Measurements from ENCODE around the gene MOG. TPM values are rescaled to one million over a fixed set of nuclear protein-coding genes. Genes with fewer than 3 reads are reported as not detected.
"Not testable (repeated sequence)": the region's sequence is repeated elsewhere in the genome, so short reads cannot be mapped to it uniquely, and the experiment has no call there.

Gene MOG
- total RNA-seq, 1 experiment from 2014 or later = not detected

DNA sequence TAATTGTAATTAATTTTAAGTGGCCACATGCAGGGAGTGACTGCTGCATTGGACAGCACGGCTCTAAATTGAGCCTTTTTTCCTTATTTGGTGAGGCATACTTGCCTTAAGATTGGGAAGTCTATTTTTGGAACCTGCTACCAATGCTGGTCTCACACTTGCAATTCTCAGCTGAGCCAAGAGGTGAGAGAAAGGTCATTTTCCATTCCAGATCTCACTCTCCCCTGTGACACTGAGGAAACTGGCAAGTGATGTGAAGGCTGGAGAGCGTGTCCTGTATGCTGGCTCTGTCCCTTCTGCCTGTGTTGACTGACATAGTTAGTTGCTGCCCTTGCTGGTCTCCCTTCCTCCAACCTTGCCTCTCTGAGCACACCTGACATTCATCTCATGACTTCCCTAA is 735 bp upstream of the MOG start:
- Mint-ChIP-seq H3K27me3 (ENCODE audit: unreplicated experiment) (no peaks in the 10 kb centered on the region), H3K36me3 (ENCODE audit: insufficient read depth, unreplicated experiment) (no peaks in the 10 kb centered on the region), H3K4me1 (ENCODE audit: low read depth, unreplicated experiment) (no peaks in the 10 kb centered on the region), H3K9me3 (ENCODE audit: low read depth, unreplicated experiment) (no peaks in the 10 kb centered on the region), H3K27ac (ENCODE audit: unreplicated experiment) (no peak overlapping the region), H3K4me3 (ENCODE audit: low read depth, unreplicated experiment) (no peak overlapping the region)
- DNase-seq = no peak
- intact Hi-C loops (cut with micrococcal nuclease; ENCODE audit: unreplicated experiment) = no loop called here
- TF ChIP-seq, protein P1, sequence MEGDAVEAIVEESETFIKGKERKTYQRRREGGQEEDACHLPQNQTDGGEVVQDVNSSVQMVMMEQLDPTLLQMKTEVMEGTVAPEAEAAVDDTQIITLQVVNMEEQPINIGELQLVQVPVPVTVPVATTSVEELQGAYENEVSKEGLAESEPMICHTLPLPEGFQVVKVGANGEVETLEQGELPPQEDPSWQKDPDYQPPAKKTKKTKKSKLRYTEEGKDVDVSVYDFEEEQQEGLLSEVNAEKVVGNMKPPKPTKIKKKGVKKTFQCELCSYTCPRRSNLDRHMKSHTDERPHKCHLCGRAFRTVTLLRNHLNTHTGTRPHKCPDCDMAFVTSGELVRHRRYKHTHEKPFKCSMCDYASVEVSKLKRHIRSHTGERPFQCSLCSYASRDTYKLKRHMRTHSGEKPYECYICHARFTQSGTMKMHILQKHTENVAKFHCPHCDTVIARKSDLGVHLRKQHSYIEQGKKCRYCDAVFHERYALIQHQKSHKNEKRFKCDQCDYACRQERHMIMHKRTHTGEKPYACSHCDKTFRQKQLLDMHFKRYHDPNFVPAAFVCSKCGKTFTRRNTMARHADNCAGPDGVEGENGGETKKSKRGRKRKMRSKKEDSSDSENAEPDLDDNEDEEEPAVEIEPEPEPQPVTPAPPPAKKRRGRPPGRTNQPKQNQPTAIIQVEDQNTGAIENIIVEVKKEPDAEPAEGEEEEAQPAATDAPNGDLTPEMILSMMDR (IDR thresholded peaks at IDR 0.05; ENCODE audit: unreplicated experiment) = no peak
- CTCF ChIA-PET = interaction anchor here (0.6 kb wide), 1 partner anchor 19 kb away, joined by 8 read pairs; no protein-coding TSS in a partner anchor
- no TSS peak for BruUV-seq (replicated peaks)

DNA sequence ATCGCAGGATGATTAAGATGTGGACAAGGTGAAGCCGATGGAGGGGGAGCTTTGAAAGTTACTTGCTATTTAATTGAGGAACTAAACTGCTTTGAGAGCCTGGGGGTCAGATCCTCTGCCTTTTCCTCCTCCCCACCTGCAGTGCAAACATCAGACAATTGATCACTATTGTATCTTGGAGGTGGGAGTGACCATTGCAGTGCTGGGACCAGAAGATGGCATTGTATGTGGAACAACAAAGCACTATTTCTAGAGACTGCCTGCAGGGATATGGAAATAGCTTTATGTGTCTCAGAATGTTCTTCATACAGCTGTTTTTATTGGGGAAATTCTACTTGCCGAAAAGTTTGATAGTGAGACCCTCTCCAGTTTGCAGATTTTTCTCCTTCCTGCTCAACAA is 4.2 kb downstream of the MOG start:
- no TSS peak for BruUV-seq (replicated peaks)
- DNase-seq = no peak
- Mint-ChIP-seq H3K27me3 (ENCODE audit: unreplicated experiment) (peaks cover 1% of the 10 kb centered on the region), H3K27ac (ENCODE audit: unreplicated experiment) (no peak overlapping the region), H3K9me3 (ENCODE audit: low read depth, unreplicated experiment) (no peaks in the 10 kb centered on the region), H3K4me1 (ENCODE audit: low read depth, unreplicated experiment) (no peaks in the 10 kb centered on the region), H3K36me3 (ENCODE audit: insufficient read depth, unreplicated experiment) (no peaks in the 10 kb centered on the region), H3K4me3 (ENCODE audit: low read depth, unreplicated experiment) (no peak overlapping the region)
- CTCF ChIA-PET = interaction anchor here (1.0 to 3.2 kb wide), 4 partner anchors 8 to 35 kb away, joined by 3 to 12 read pairs (median 5); no protein-coding TSS in a partner anchor
- TF ChIP-seq, protein P1 (IDR thresholded peaks at IDR 0.05; ENCODE audit: unreplicated experiment) = no peak
- intact Hi-C loops (cut with micrococcal nuclease; ENCODE audit: unreplicated experiment) = no loop called here

DNA sequence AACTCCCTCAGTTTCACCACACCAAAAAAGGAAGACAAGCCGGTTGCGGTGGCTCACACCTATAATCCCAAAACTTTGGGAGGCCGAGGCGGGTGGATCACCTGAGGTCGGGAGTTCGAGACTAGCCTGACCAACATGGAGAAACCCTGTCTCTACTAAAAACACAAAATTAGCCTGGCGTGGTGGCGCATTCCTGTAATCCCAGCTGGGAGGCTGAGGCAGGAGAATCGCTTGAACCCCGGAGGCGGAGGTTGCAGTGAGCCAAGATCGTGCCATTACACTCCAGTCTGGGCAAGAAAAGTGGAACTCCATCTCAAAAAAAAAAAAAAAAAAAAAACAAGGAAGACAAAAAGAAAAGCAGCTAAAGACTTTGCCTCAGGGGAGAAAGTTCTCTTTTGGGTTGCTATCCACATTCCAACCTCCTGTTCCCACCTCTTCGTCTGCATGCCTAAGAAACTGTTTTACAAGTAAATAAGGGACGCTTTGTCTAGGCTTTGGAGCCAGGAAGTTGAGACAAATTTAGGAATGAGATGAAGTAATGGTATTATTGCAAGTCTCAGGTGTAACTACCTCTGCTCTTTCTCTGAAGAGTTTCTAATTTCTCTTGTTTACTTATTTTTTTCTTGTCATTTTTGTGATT is 4.7 kb downstream of the MOG start:
- DNase-seq; BruUV-seq (replicated peaks); H3K27ac Mint-ChIP-seq (ENCODE audit: unreplicated experiment); H3K27me3 Mint-ChIP-seq (ENCODE audit: unreplicated experiment); H3K4me1 Mint-ChIP-seq (ENCODE audit: low read depth, unreplicated experiment); H3K4me3 Mint-ChIP-seq (ENCODE audit: low read depth, unreplicated experiment); intact Hi-C loops (cut with micrococcal nuclease; ENCODE audit: unreplicated experiment); H3K36me3 Mint-ChIP-seq (ENCODE audit: insufficient read depth, unreplicated experiment); H3K9me3 Mint-ChIP-seq (ENCODE audit: low read depth, unreplicated experiment): not testable (repeated sequence)
- CTCF ChIA-PET = interaction anchor here (0.6 to 3.2 kb wide), 5 partner anchors 8 to 592 kb away, joined by 3 to 12 read pairs (median 4); no protein-coding TSS in a partner anchor

DNA sequence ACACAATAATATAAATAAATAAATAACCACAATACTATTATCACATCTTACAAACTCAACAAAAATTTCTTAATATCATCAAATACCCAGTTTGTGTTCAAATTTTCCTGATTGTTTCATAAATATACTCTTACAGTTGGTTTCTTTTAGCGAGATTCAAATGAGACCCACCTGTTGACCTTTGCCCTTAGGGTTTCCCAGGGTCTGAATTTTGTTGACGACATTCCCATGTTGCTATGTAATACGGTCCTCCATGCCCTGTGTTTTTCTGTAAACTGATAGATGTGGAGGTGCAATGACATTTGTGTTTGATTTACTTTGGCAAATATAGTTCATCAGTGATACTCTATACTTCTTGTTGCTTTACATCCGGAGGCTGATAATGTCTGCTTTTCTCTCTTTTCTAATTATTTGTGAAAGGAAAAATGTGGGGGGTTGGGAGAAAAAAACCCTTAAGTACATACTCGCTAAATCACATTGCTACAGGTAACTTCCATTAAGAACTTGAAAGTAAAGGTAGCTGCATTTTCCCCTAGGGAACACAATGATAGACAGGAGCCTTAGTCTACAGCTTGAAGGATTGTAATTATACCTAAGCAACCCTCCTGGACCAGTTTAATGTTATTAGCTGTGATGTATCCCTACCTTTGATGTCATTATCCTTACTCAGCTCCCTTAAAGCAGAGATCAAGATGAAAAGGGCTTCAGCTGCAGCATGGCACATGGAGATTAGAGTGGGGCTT is 6.6 kb downstream of the MOG start:
- intact Hi-C loops (cut with micrococcal nuclease; ENCODE audit: unreplicated experiment) = no loop called here
- CTCF ChIA-PET = interaction anchor here (0.9 to 1.6 kb wide), 2 partner anchors 10 to 21 kb away, joined by 3 to 5 read pairs; no protein-coding TSS in a partner anchor
- Mint-ChIP-seq H3K4me1 (ENCODE audit: low read depth, unreplicated experiment) (no peaks in the 10 kb centered on the region), H3K36me3 (ENCODE audit: insufficient read depth, unreplicated experiment) (no peaks in the 10 kb centered on the region), H3K27me3 (ENCODE audit: unreplicated experiment) (peaks cover 25% of the 10 kb centered on the region), H3K27ac (ENCODE audit: unreplicated experiment) (no peak overlapping the region), H3K4me3 (ENCODE audit: low read depth, unreplicated experiment) (no peak overlapping the region), H3K9me3 (ENCODE audit: low read depth, unreplicated experiment) (no peaks in the 10 kb centered on the region)
- TF ChIP-seq, protein P1 (IDR thresholded peaks at IDR 0.05; ENCODE audit: unreplicated experiment) = no peak
- BruUV-seq (replicated peaks) = no TSS peak
- no peak for DNase-seq

All from Calu3 (cell line).